Esophagus squamous epithelium (tissue), 4 donors: ENCODE results near the gene ZNF609.

ENCODE experiments used
- POLR2A ChIP-seq, 4 donors: fragments of 450-650 bp; IDR thresholded peaks; one replicate each; pipeline ENCODE4 v1.6.1; 2017; ENCODE audit warnings: antibody characterized with exemption in 4 of 4, mild to moderate bottlenecking in 4 of 4, moderate library complexity in 3 of 4
- TF ChIP-seq, protein P1 (sequence below), 6 experiments: fragments of 450-650 bp in 4 of 6; fragments of 200-600 bp in 2 of 6; sonication (generic) in 2 of 6; IDR thresholded peaks; one replicate each; pipeline ENCODE4 v1.5.1; 2016 to 2019; ENCODE audit warnings: antibody characterized with exemption in 6 of 6, mild to moderate bottlenecking in 4 of 6, moderate library complexity in 4 of 6

DNA sequence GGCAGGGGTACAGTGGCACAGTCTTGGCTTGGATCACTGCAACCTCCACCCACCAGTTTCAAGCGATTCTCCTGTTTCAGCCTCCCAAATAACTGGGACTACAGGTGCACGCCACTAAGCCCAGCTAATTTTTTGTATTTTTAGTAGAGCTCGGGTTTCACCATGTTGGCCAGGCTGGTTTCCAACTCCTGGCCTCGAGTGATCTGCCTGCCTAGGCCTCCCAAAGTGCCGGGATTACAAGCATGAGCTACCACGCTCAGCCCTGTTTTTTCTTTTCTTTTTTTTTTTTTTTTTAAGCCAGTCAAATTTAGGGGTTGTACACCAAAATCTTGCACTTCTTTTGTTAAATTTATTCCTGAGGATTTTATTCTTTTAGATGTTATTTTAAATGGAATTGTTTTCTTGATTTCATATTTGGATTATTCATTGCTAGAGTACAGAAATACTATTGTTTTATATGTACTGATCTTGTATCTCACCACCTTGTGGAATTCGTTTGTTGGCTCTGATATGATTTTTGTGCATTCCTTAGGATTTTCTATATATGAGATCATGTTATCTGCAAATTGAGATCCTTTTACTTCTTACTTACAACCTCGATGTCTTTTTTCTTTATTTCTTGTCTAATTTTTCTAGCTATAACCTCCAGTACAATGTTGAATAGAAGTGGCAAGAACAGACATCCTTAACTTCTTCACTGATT, 65.6 kb downstream of the ZNF609 start:
- TF ChIP-seq, protein P1, sequence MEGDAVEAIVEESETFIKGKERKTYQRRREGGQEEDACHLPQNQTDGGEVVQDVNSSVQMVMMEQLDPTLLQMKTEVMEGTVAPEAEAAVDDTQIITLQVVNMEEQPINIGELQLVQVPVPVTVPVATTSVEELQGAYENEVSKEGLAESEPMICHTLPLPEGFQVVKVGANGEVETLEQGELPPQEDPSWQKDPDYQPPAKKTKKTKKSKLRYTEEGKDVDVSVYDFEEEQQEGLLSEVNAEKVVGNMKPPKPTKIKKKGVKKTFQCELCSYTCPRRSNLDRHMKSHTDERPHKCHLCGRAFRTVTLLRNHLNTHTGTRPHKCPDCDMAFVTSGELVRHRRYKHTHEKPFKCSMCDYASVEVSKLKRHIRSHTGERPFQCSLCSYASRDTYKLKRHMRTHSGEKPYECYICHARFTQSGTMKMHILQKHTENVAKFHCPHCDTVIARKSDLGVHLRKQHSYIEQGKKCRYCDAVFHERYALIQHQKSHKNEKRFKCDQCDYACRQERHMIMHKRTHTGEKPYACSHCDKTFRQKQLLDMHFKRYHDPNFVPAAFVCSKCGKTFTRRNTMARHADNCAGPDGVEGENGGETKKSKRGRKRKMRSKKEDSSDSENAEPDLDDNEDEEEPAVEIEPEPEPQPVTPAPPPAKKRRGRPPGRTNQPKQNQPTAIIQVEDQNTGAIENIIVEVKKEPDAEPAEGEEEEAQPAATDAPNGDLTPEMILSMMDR (IDR thresholded peaks at IDR 0.05): no peak
- no peak for TF ChIP-seq POLR2A (IDR thresholded peaks at IDR 0.05)
